Neuronal stem cell (in vitro differentiated cells): ENCODE measurements around the gene SCRG1.

Experiments used
- DNase-seq: peaks from one replicate; pipeline ENCODE4 v3.0.0-alpha.2; 2013; ENCODE audit warnings: low spot score
- H2AFZ ChIP-seq: one replicate; pipeline ENCODE4 v1.6.1; 2013; ENCODE audit warnings: mild to moderate bottlenecking, low read length, inconsistent platforms
- H2AK5ac ChIP-seq: 2 replicates; pipeline ENCODE4 v1.6.1; 2013; ENCODE audit warnings: low read depth, mild to moderate bottlenecking, inconsistent platforms, low read length, moderate library complexity, mixed read lengths
- H2BK120ac ChIP-seq: 2 replicates; pipeline ENCODE4 v1.6.1; 2013; ENCODE audit warnings: low read depth, mild to moderate bottlenecking, inconsistent platforms, low read length, moderate library complexity, mixed read lengths
- H2BK12ac ChIP-seq: one replicate; pipeline ENCODE4 v1.6.1; 2013; ENCODE audit warnings: low read length, inconsistent platforms
- H2BK15ac ChIP-seq: 2 replicates; pipeline ENCODE4 v1.6.1; 2013; ENCODE audit warnings: mild to moderate bottlenecking, low read length, inconsistent platforms, mixed read lengths
- H2BK5ac ChIP-seq: one replicate; pipeline ENCODE4 v1.6.1; 2013; ENCODE audit warnings: inconsistent platforms, mild to moderate bottlenecking, low read length, moderate library complexity
- H3K14ac ChIP-seq: one replicate; pipeline ENCODE4 v1.6.1; 2013; ENCODE audit warnings: low read length, inconsistent platforms
- H3K18ac ChIP-seq: 2 replicates; pipeline ENCODE4 v1.6.1; 2013; ENCODE audit warnings: low read length, inconsistent platforms
- H3K23ac ChIP-seq: 2 replicates; pipeline ENCODE4 v1.6.1; 2013; ENCODE audit warnings: low read depth, mild to moderate bottlenecking, mixed read lengths, low read length, inconsistent platforms; ENCODE audit not compliant: poor library complexity
- H3K27ac ChIP-seq: replicated peaks from 3 replicates; pipeline ENCODE4 v1.5.1; 2013; ENCODE audit warnings: low read length, inconsistent platforms
- H3K27me3 ChIP-seq, 3 experiments: 2 replicates each; pipeline ENCODE4 v1.6.1; 2013; ENCODE audit warnings: low read length in 3 of 3, mild to moderate bottlenecking in 2 of 3, inconsistent platforms in 1 of 3, low read depth in 1 of 3, mixed read lengths in 1 of 3, moderate library complexity in 1 of 3; ENCODE audit not compliant: control insufficient read depth in 3 of 3, insufficient read depth in 3 of 3
- H3K36me3 ChIP-seq, 2 donors: replicated peaks in 1 of 2; 2 replicates each; pipeline ENCODE4 v1.6.1; 2013; ENCODE audit warnings: low read length in 2 of 2; ENCODE audit not compliant: control insufficient read depth in 2 of 2, insufficient read depth in 2 of 2
- H3K4ac ChIP-seq: 2 replicates; pipeline ENCODE4 v1.6.1; 2013; ENCODE audit warnings: inconsistent platforms, mild to moderate bottlenecking, low read length, moderate library complexity
- H3K4me1 ChIP-seq, 2 donors: 1 replicate in 1 of 2; 2 replicates in 1 of 2; pipeline ENCODE4 v1.6.1; 2013; ENCODE audit warnings: low read length in 2 of 2, low read depth in 1 of 2; ENCODE audit not compliant: control insufficient read depth in 2 of 2, insufficient read depth in 1 of 2
- H3K4me2 ChIP-seq: one replicate; pipeline ENCODE4 v1.6.1; 2013; ENCODE audit warnings: mild to moderate bottlenecking, low read length, inconsistent platforms; ENCODE audit not compliant: insufficient read depth, poor library complexity, severe bottlenecking
- H3K4me3 ChIP-seq, 2 donors: 2 replicates each; pipeline ENCODE4 v1.5.1; 2013; ENCODE audit warnings: low read length in 2 of 2, mild to moderate bottlenecking in 2 of 2, inconsistent platforms in 1 of 2, moderate library complexity in 1 of 2
- H3K79me1 ChIP-seq: one replicate; pipeline ENCODE4 v1.6.1; 2013; ENCODE audit warnings: low read depth, mild to moderate bottlenecking, inconsistent platforms, low read length, moderate library complexity
- H3K9ac ChIP-seq: one replicate; pipeline ENCODE4 v1.6.1; 2013; ENCODE audit warnings: mild to moderate bottlenecking, low read depth, low read length, inconsistent platforms; ENCODE audit not compliant: poor library complexity
- H3K9me3 ChIP-seq, 2 donors: replicated peaks in 1 of 2; 2 replicates each; pipeline versions ENCODE3 to v1.6.1; 2013; ENCODE audit warnings: low read length in 2 of 2, mild to moderate bottlenecking in 2 of 2, inconsistent platforms in 1 of 2, low read depth in 1 of 2, mixed read lengths in 1 of 2, moderate library complexity in 1 of 2; ENCODE audit not compliant: control insufficient read depth in 2 of 2, insufficient read depth in 1 of 2
- H4K8ac ChIP-seq: one replicate; pipeline ENCODE4 v1.6.1; 2013; ENCODE audit warnings: low read depth, mild to moderate bottlenecking, inconsistent platforms, low read length, moderate library complexity
- H4K91ac ChIP-seq: one replicate; pipeline ENCODE4 v1.6.1; 2013; ENCODE audit warnings: low read length, low read depth, mild to moderate bottlenecking, inconsistent platforms; ENCODE audit not compliant: poor library complexity
- WGBS, 2 donors: extraction: QIAGEN DNeasy Blood & Tissue Kit; methylation state at CpG; one replicate each; pipeline ENCODE4 v1.1.7; 2013; ENCODE audit warnings: missing lambda C conversion rate in 2 of 2, mixed read lengths in 1 of 2; ENCODE audit not compliant: insufficient read length in 2 of 2, insufficient replicate concordance in 1 of 2; ENCODE audit errors: extremely low coverage in 2 of 2; 5-methylcytosine and 5-hydroxymethylcytosine counted together

Gene SCRG1

GRCh38 chr4:173381610-173382009 lies 17.3 kb downstream of the SCRG1 start:
- Histone ChIP-seq H3K9ac (no peak overlapping the region), H2AK5ac (no peak overlapping the region), H3K27me3 (no peaks in the 10 kb centered on the region), H4K8ac (no peak overlapping the region), H2BK12ac (no peak overlapping the region), H3K79me1 (no peaks in the 10 kb centered on the region), H3K4me3 (no peak overlapping the region), H3K4me2 (no peak overlapping the region), H4K91ac (no peak overlapping the region), H3K23ac (no peak overlapping the region), H3K18ac (no peak overlapping the region), H2BK5ac (no peak overlapping the region), H2BK120ac (no peak overlapping the region), H3K9me3 (no peaks in the 10 kb centered on the region), H3K4ac (no peak overlapping the region), H3K14ac (no peak overlapping the region), H3K27ac (no peak overlapping the region), H2AFZ (no peak overlapping the region), H3K36me3 (peaks cover 0 to 36% of the 10 kb centered on the region in 2 donors), H2BK15ac (no peak overlapping the region), H3K4me1 (no peaks in the 10 kb centered on the region)
- no peak for DNase-seq
- WGBS, 2 donors, result no CpG with 5 or more reads among the region's 1 CpG

GRCh38 chr4:173380987-173381386 lies 17.9 kb downstream of the SCRG1 start:
- Histone ChIP-seq H3K14ac (no peak overlapping the region), H2AK5ac (no peak overlapping the region), H3K27me3 (no peaks in the 10 kb centered on the region), H3K27ac (no peak overlapping the region), H3K9me3 (peaks cover 0 to 3% of the 10 kb centered on the region in 2 donors), H4K91ac (no peak overlapping the region), H3K79me1 (no peaks in the 10 kb centered on the region), H2BK5ac (no peak overlapping the region), H3K18ac (no peak overlapping the region), H3K4ac (no peak overlapping the region), H3K23ac (no peak overlapping the region), H4K8ac (no peak overlapping the region), H2BK12ac (no peak overlapping the region), H3K36me3 (peaks cover 0 to 43% of the 10 kb centered on the region in 2 donors), H3K4me3 (no peak overlapping the region), H2BK120ac (no peak overlapping the region), H3K4me2 (no peak overlapping the region), H3K4me1 (no peaks in the 10 kb centered on the region), H3K9ac (no peak overlapping the region), H2BK15ac (no peak overlapping the region), H2AFZ (no peak overlapping the region)
- DNase-seq, result no peak

- WGBS, 2 donors, result no CpG with 5 or more reads among the region's 3 CpGs
Observed at GRCh38 chr4:173379929-173380328, 19.0 kb downstream of the SCRG1 start.

GRCh38 chr4:173374588-173374987 lies 24.3 kb downstream of the SCRG1 start:
- Histone ChIP-seq H3K9me3 (peaks cover 0 to 18% of the 10 kb centered on the region in 2 donors), H3K4me3 (no peak overlapping the region), H2BK12ac (no peak overlapping the region), H3K4me2 (no peak overlapping the region), H2BK15ac (no peak overlapping the region), H3K23ac (no peak overlapping the region), H3K9ac (no peak overlapping the region), H2BK5ac (no peak overlapping the region), H4K8ac (no peak overlapping the region), H3K14ac (no peak overlapping the region), H2AFZ (no peak overlapping the region), H3K79me1 (peaks cover 3% of the 10 kb centered on the region), H3K18ac (no peak overlapping the region), H4K91ac (no peak overlapping the region), H3K27ac (no peak overlapping the region), H3K4ac (no peak overlapping the region), H2AK5ac (no peak overlapping the region), H3K36me3 (peaks cover 4 to 61% of the 10 kb centered on the region in 2 donors), H2BK120ac (no peak overlapping the region), H3K27me3 (no peaks in the 10 kb centered on the region), H3K4me1 (no peaks in the 10 kb centered on the region)
- DNase-seq, result no peak
- no CpG with 5 or more reads among the region's 2 CpGs for WGBS, 2 donors

More at GRCh38 chr4:173379929-173380328, 19.0 kb downstream of the SCRG1 start:
- no peak overlapping the region for H3K14ac ChIP-seq
- H3K18ac ChIP-seq, result no peak overlapping the region
- no peak for DNase-seq
- no peak overlapping the region for H3K4me2 ChIP-seq
- H4K8ac ChIP-seq, result no peak overlapping the region
- H2BK120ac ChIP-seq, result no peak overlapping the region
- peaks cover 4 to 53% of the 10 kb centered on the region in 2 donors for H3K36me3 ChIP-seq
- no peak overlapping the region for H3K23ac ChIP-seq
- no peaks in the 10 kb centered on the region for H3K4me1 ChIP-seq
- peaks cover 0 to 11% of the 10 kb centered on the region in 2 donors for H3K9me3 ChIP-seq
- H2AK5ac ChIP-seq, result no peak overlapping the region
- H2BK12ac ChIP-seq, result no peak overlapping the region
- H4K91ac ChIP-seq, result no peak overlapping the region
- H2AFZ ChIP-seq, result no peak overlapping the region
- no peak overlapping the region for H3K4me3 ChIP-seq
- H2BK15ac ChIP-seq, result no peak overlapping the region
- H3K27ac ChIP-seq, result no peak overlapping the region
- no peak overlapping the region for H3K9ac ChIP-seq
- no peaks in the 10 kb centered on the region for H3K27me3 ChIP-seq
- no peak overlapping the region for H3K4ac ChIP-seq
- no peak overlapping the region for H2BK5ac ChIP-seq
- no peaks in the 10 kb centered on the region for H3K79me1 ChIP-seq
